Measurements from ENCODE around the gene KLF16. TPM values are rescaled to one million over a fixed set of nuclear protein-coding genes. Genes with fewer than 3 reads are reported as not detected.

KLF16 gene
- total RNA-seq, 5 donors from 2014 or later (not counting 1 experiment from before 2014, with no cell fraction given), result 29.8 to 61.4 (median 32.7) TPM

- Histone ChIP-seq H3K27ac (ENCODE audit: low read length) (peak overlapping the region; percentile 55), H3K4me1 (ENCODE audit: control insufficient read depth in 1 of 2, extremely low read depth in 1 of 2, insufficient read depth in 2 of 2, low read length in 2 of 2) (peaks cover 47 to 80% of the 10 kb centered on the region in 2 experiments), H3K4me3 (ENCODE audit: control insufficient read depth in 1 of 2, extremely low read depth in 1 of 2, low read length in 1 of 2) (no peak overlapping the region), H3K9me3 (no peaks in the 10 kb centered on the region), H3K27me3 (replicated peaks in 1 of 2; ENCODE audit: control insufficient read depth in 2 of 2, extremely low read depth in 1 of 2, insufficient read depth in 2 of 2, low read length in 1 of 2) (no peaks in the 10 kb centered on the region), H3K36me3 (ENCODE audit: control insufficient read depth in 2 of 2, extremely low read depth in 1 of 2, insufficient read depth in 1 of 2, low read length in 1 of 2) (no peaks in the 10 kb centered on the region)
- Mint-ChIP-seq H3K36me3 (no peaks in the 10 kb centered on the region), H3K9me3 (no peaks in the 10 kb centered on the region), H3K27ac (peak overlapping the region; percentile 46 to 48), H3K4me3 (peak overlapping the region in 2 of 3 donors; percentile 93 to 98), H3K4me1 (peaks cover 45 to 52% (median 49%) of the 10 kb centered on the region in 3 donors), H3K27me3 (no peaks in the 10 kb centered on the region)
- ChIA-PET CTCF (no interaction called here), POLR2A (interaction anchor here in 1 of 2 donors (0.7 kb wide), 1 partner anchor 9 kb away, joined by 13 read pairs; no protein-coding TSS in a partner anchor)
- 80% methylated on average over 2 of the region's 32 CpGs for WGBS (ENCODE audit: insufficient coverage)
- ATAC-seq (replicated peaks in 1 of 4), result no peak
- DNase-seq, result peak in 31 of 35 experiments; percentile 43 to 84 (median 60)
Measured at GRCh38 chr19:1860042-1860775, 3.2 kb downstream of the KLF16 start.

DNA sequence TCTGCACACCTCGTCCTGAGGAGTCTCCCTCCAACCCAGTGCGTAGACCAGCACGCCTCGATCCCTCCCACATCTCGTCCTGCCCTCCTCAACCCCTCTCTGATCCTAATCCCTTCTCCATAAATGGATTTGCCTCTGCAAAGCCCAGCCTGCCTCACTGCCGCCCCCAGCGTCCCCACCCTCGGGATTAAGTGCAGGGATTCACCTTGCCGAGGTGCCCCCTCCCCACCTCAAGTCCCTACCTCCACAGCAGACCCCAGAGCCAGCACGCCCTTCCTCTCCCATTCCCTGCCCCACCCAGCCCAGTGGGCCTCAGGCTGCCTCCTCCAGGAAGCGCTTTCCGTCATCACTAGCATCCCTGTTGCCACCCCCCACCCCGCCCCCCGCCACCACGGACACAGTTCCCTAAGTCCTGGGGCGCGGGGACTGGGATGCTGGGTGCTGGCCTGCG is 4.0 kb downstream of the KLF16 start:
- peak overlapping the region; percentile 55 for H3K27ac ChIP-seq (ENCODE audit: low read length)
- no peak overlapping the region for H3K4me3 ChIP-seq (ENCODE audit: control insufficient read depth in 1 of 2, extremely low read depth in 1 of 2, low read length in 1 of 2)
- Mint-ChIP-seq H3K9me3 (no peaks in the 10 kb centered on the region), H3K4me3 (peak overlapping the region in 2 of 3 donors; percentile 21 to 98), H3K27me3 (no peaks in the 10 kb centered on the region), H3K36me3 (no peaks in the 10 kb centered on the region), H3K4me1 (peaks cover 49 to 60% (median 57%) of the 10 kb centered on the region in 3 donors), H3K27ac (peak overlapping the region; percentile 78 to 85)
- ChIA-PET POLR2A (no interaction called here), CTCF (no interaction called here)
- no peaks in the 10 kb centered on the region for H3K36me3 ChIP-seq (ENCODE audit: control insufficient read depth in 2 of 2, extremely low read depth in 1 of 2, insufficient read depth in 1 of 2, low read length in 1 of 2)
- no peak for DNase-seq
- H3K27me3 ChIP-seq (replicated peaks in 1 of 2; ENCODE audit: control insufficient read depth in 2 of 2, extremely low read depth in 1 of 2, insufficient read depth in 2 of 2, low read length in 1 of 2), result no peaks in the 10 kb centered on the region
- no peak for ATAC-seq (replicated peaks in 1 of 4)
- peaks cover 55 to 81% of the 10 kb centered on the region in 2 experiments for H3K4me1 ChIP-seq (ENCODE audit: control insufficient read depth in 1 of 2, extremely low read depth in 1 of 2, insufficient read depth in 2 of 2, low read length in 2 of 2)
- 75% methylated on average over 11 of the region's 18 CpGs for WGBS (ENCODE audit: insufficient coverage)
- no peaks in the 10 kb centered on the region for H3K9me3 ChIP-seq

DNA sequence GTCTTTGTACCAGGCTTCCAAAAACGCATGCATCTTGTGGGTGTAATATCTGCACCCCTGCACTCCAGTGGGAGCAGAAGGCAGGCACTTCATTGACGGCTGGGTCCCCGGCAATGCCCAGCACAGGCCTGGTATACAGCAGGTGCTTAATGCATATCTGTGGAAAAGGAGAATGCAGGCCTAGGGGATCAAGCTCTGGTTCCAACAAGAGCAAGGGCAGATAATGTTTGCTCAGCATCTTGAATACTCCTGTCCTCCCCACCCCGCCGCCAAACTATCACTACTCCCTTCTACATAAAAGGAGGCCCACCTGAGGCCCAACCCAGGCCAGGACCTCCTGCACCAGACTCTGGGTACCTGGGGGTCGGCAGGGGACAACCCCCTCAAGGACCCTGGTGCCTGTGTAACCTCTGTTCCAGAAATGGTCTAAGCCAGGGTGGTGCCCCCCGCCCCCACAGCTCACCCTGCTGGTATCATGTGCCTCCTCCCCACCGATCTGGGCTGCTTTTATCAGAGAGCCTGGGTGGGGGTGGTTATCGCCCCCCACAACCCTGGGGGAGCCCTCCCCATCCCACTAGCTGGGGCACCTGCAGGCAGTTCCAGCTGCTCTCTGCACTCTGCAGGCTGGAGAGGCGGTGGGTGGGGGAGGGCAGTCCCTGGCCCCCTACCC is 4.8 kb downstream of the KLF16 start:
- Histone ChIP-seq H3K4me1 (ENCODE audit: control insufficient read depth in 1 of 2, extremely low read depth in 1 of 2, insufficient read depth in 2 of 2, low read length in 2 of 2) (peaks cover 60 to 87% of the 10 kb centered on the region in 2 experiments), H3K27ac (ENCODE audit: low read length) (peak overlapping the region; percentile 44), H3K36me3 (ENCODE audit: control insufficient read depth in 2 of 2, extremely low read depth in 1 of 2, insufficient read depth in 1 of 2, low read length in 1 of 2) (no peaks in the 10 kb centered on the region), H3K4me3 (ENCODE audit: control insufficient read depth in 1 of 2, extremely low read depth in 1 of 2, low read length in 1 of 2) (no peak overlapping the region), H3K27me3 (replicated peaks in 1 of 2; ENCODE audit: control insufficient read depth in 2 of 2, extremely low read depth in 1 of 2, insufficient read depth in 2 of 2, low read length in 1 of 2) (no peaks in the 10 kb centered on the region), H3K9me3 (no peaks in the 10 kb centered on the region)
- Mint-ChIP-seq H3K36me3 (no peaks in the 10 kb centered on the region), H3K27me3 (no peaks in the 10 kb centered on the region), H3K27ac (peak overlapping the region; percentile 78 to 85), H3K4me1 (peaks cover 51 to 62% (median 59%) of the 10 kb centered on the region in 3 donors), H3K9me3 (no peaks in the 10 kb centered on the region), H3K4me3 (peak overlapping the region; percentile 29 to 98 (median 53))
- DNase-seq, result peak in 1 of 35 experiments; percentile 23
- 56% methylated on average over 3 of the region's 10 CpGs for WGBS (ENCODE audit: insufficient coverage)
- POLR2A ChIA-PET, result no interaction called here
- CTCF ChIA-PET, result no interaction called here
- ATAC-seq (replicated peaks in 1 of 4), result no peak

GRCh38 chr19:1857648-1858326 is 5.6 kb downstream of the KLF16 start:
- DNase-seq (no peak), ATAC-seq (replicated peaks in 1 of 4) (no peak)
- H3K4me1 ChIP-seq (ENCODE audit: control insufficient read depth in 1 of 2, extremely low read depth in 1 of 2, insufficient read depth in 2 of 2, low read length in 2 of 2), result peaks cover 67 to 94% of the 10 kb centered on the region in 2 experiments
- CTCF ChIA-PET, result interaction anchor here in 1 of 2 donors (0.6 kb wide), 1 partner anchor 1418 kb away, joined by 5 read pairs; no protein-coding TSS in a partner anchor
- Mint-ChIP-seq H3K9me3 (no peaks in the 10 kb centered on the region), H3K4me3 (peak overlapping the region; percentile 56 to 98 (median 64)), H3K27me3 (no peaks in the 10 kb centered on the region), H3K36me3 (no peaks in the 10 kb centered on the region), H3K4me1 (peaks cover 57 to 69% (median 67%) of the 10 kb centered on the region in 3 donors), H3K27ac (peak overlapping the region; percentile 82 to 85)
- H3K4me3 ChIP-seq (ENCODE audit: control insufficient read depth in 1 of 2, extremely low read depth in 1 of 2, low read length in 1 of 2), result peak overlapping the region in 1 of 2 donors; percentile 53
- H3K27ac ChIP-seq (ENCODE audit: low read length), result peak overlapping the region; percentile 69
- H3K36me3 ChIP-seq (ENCODE audit: control insufficient read depth in 2 of 2, extremely low read depth in 1 of 2, insufficient read depth in 1 of 2, low read length in 1 of 2), result no peaks in the 10 kb centered on the region
- POLR2A ChIA-PET, result no interaction called here
- WGBS (ENCODE audit: insufficient coverage), result 79% methylated on average over 14 of the region's 16 CpGs
- no peaks in the 10 kb centered on the region for H3K9me3 ChIP-seq
- no peaks in the 10 kb centered on the region for H3K27me3 ChIP-seq (replicated peaks in 1 of 2; ENCODE audit: control insufficient read depth in 2 of 2, extremely low read depth in 1 of 2, insufficient read depth in 2 of 2, low read length in 1 of 2)

DNA sequence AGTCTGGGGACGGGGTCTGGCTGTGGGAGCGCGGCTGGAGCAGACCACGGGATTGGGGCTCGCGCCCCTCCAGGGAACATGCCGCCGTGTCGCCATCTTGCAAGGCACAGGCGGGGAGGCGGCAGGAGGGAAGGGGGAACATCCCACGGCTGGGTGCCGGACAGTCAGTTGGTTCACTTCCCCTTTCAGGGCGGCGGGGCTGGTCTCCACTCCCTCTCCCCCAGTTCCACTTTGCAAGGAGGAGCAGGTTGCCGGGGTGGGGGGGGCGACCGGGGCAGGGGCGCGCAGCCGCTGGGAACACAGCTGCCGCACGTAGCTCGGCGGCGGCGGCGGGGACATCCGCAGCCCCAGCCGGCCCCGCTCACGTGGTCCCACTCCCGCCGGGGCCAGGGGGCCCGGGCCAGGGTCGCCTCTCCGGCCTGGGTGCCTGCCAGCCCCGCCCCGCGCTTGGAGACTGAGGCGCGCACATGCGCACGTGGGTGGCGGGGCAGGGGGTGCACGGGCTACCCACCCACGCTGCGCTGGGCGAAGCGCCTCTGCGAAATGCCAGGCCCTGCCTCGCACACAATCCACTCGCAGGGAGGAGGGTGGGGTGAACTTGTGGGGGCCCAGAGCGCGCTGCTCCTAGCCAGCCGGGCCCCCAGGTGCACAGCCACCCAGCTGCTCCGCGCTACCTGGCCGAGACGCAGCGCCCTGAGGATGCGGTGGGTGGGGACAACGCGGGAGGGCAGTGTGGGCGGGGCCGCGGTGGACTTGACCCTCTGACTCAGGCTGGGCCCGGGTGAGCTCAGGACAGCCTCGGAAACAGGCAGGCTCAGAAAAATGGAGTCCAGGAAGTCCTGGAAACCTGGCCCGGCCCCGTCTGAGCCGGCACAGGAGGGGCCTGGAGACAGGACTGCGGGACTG is 6.4 kb downstream of the KLF16 start:
- Mint-ChIP-seq H3K27me3 (no peaks in the 10 kb centered on the region), H3K27ac (peak overlapping the region; percentile 90 to 95), H3K4me1 (peaks cover 51 to 71% (median 70%) of the 10 kb centered on the region in 3 donors), H3K36me3 (no peaks in the 10 kb centered on the region), H3K9me3 (no peaks in the 10 kb centered on the region), H3K4me3 (peak overlapping the region; percentile 75 to 98 (median 80))
- H3K27ac ChIP-seq (ENCODE audit: low read length), result peak overlapping the region; percentile 88
- ATAC-seq (replicated peaks in 1 of 4) (peak; percentile 7 to 22 (median 12)), DNase-seq (peak in 11 of 35 experiments; percentile 12 to 54 (median 35))
- ChIA-PET POLR2A (interaction anchor here (0.5 to 0.9 kb wide), 3 partner anchors 66 to 104 kb away, joined by 3 to 4 read pairs (median 3); no protein-coding TSS in a partner anchor), CTCF (interaction anchor here in 1 of 2 donors (0.6 kb wide), 1 partner anchor 1419 kb away, joined by 5 read pairs; no protein-coding TSS in a partner anchor)
- peak overlapping the region; percentile 75 to 79 for H3K4me3 ChIP-seq (ENCODE audit: control insufficient read depth in 1 of 2, extremely low read depth in 1 of 2, low read length in 1 of 2)
- no peaks in the 10 kb centered on the region for H3K9me3 ChIP-seq
- no peaks in the 10 kb centered on the region for H3K27me3 ChIP-seq (replicated peaks in 1 of 2; ENCODE audit: control insufficient read depth in 2 of 2, extremely low read depth in 1 of 2, insufficient read depth in 2 of 2, low read length in 1 of 2)
- 2% methylated on average over 57 of the region's 73 CpGs for WGBS (ENCODE audit: insufficient coverage)
- H3K36me3 ChIP-seq (ENCODE audit: control insufficient read depth in 2 of 2, extremely low read depth in 1 of 2, insufficient read depth in 1 of 2, low read length in 1 of 2), result no peaks in the 10 kb centered on the region
- peaks cover 73 to 97% of the 10 kb centered on the region in 2 experiments for H3K4me1 ChIP-seq (ENCODE audit: control insufficient read depth in 1 of 2, extremely low read depth in 1 of 2, insufficient read depth in 2 of 2, low read length in 2 of 2)
